HepG2 (cell line): Measurements from ENCODE around the gene CEBPA. TPM values are rescaled to one million over a fixed set of nuclear protein-coding genes. Genes with fewer than 3 reads are reported as not detected.

Experiments used
- HCFC1 ChIP-seq: fragments of 150-350 bp; IDR thresholded peaks from 2 replicates; pipeline ENCODE4 v1.6.1; 2014; ENCODE audit warnings: low read depth, low read length
- KDM5B ChIP-seq: sonication (generic); formaldehyde crosslinking; IDR thresholded peaks from 2 replicates; pipeline ENCODE4 v1.4.0; 2020; ENCODE audit warnings: missing genetic modification reagents, mild to moderate bottlenecking, borderline replicate concordance
- NFATC3 ChIP-seq: sonication (generic); formaldehyde crosslinking; IDR thresholded peaks from 2 replicates; pipeline ENCODE4 v1.5.1; 2020; ENCODE audit warnings: mild to moderate bottlenecking, missing genetic modification reagents
- NFYC ChIP-seq: IDR thresholded peaks from 2 replicates; pipeline ENCODE4 v1.6.1; 2016; ENCODE audit warnings: missing genetic modification reagents, missing compliant biosample characterization
- PAX8 ChIP-seq: sonication (generic); formaldehyde crosslinking; IDR thresholded peaks from 2 replicates; pipeline ENCODE4 v1.8.0; 2022; ENCODE audit warnings: mild to moderate bottlenecking, missing genetic modification reagents, borderline replicate concordance
- POLR2A ChIP-seq, 2 experiments: IDR thresholded peaks; 2 replicates each; pipeline ENCODE4 v1.6.1; 2011; ENCODE audit warnings: low read depth in 2 of 2, low read length in 2 of 2, mild to moderate bottlenecking in 1 of 2, moderate library complexity in 1 of 2; ENCODE audit not compliant: insufficient read depth in 1 of 2
- SCMH1 ChIP-seq: sonication (generic); formaldehyde crosslinking; IDR thresholded peaks from 2 replicates; pipeline ENCODE4 v1.9.0; 2021; ENCODE audit warnings: missing genetic modification reagents, mild to moderate bottlenecking, borderline replicate concordance
- STAG1 ChIP-seq: sonication (generic); formaldehyde crosslinking; IDR thresholded peaks from 2 replicates; pipeline ENCODE4 v1.4.0; 2020; ENCODE audit warnings: missing genetic modification reagents
- TBX3 ChIP-seq: fragments of 450-650 bp; IDR thresholded peaks from 2 replicates; pipeline ENCODE4 v1.6.1; 2017; ENCODE audit warnings: antibody characterized with exemption, mild to moderate bottlenecking, inconsistent platforms, borderline replicate concordance
- ZBTB3 ChIP-seq: sonication (generic); formaldehyde crosslinking; IDR thresholded peaks from 2 replicates; pipeline ENCODE4 v1.4.0; 2020; ENCODE audit warnings: low read depth, mild to moderate bottlenecking, moderate library complexity, missing genetic modification reagents, borderline replicate concordance
- ZNF121 ChIP-seq: sonication (generic); formaldehyde crosslinking; IDR thresholded peaks from 2 replicates; pipeline ENCODE4 v1.5.0; 2020; ENCODE audit warnings: mild to moderate bottlenecking, missing genetic modification reagents
- ZNF225 ChIP-seq: sonication (generic); formaldehyde crosslinking; IDR thresholded peaks from 2 replicates; pipeline ENCODE4 v1.4.0; 2020; ENCODE audit warnings: mild to moderate bottlenecking, missing genetic modification reagents
- ZNF24 ChIP-seq: fragments of 450-650 bp; IDR thresholded peaks from 2 replicates; pipeline ENCODE4 v1.6.1; 2017; ENCODE audit warnings: antibody characterized with exemption, mild to moderate bottlenecking
- ZNF367 ChIP-seq: sonication (generic); formaldehyde crosslinking; IDR thresholded peaks from 2 replicates; pipeline ENCODE4 v1.4.0; 2020; ENCODE audit warnings: missing genetic modification reagents, borderline replicate concordance
- ZNF672 ChIP-seq: sonication (generic); formaldehyde crosslinking; IDR thresholded peaks from 2 replicates; pipeline ENCODE4 v1.8.1; 2022; ENCODE audit warnings: missing genetic modification reagents
- ZNF678 ChIP-seq: sonication (generic); formaldehyde crosslinking; IDR thresholded peaks from 2 replicates; pipeline ENCODE4 v1.4.0; 2020; ENCODE audit warnings: mild to moderate bottlenecking, missing genetic modification reagents
- ZNF747 ChIP-seq: sonication (generic); formaldehyde crosslinking; IDR thresholded peaks from 2 replicates; pipeline ENCODE4 v1.8.1; 2023; ENCODE audit warnings: missing genetic modification reagents, mild to moderate bottlenecking, borderline replicate concordance
- ZNF777 ChIP-seq: sonication (generic); formaldehyde crosslinking; IDR thresholded peaks from 2 replicates; pipeline ENCODE4 v1.4.0; 2020; ENCODE audit warnings: missing genetic modification reagents
- ZNF792 ChIP-seq: IDR thresholded peaks from 2 replicates; pipeline ENCODE4 v1.6.1; 2016
- ZSCAN20 ChIP-seq: sonication (generic); formaldehyde crosslinking; IDR thresholded peaks from 2 replicates; pipeline ENCODE4 v1.4.0; 2020; ENCODE audit warnings: missing genetic modification reagents, mild to moderate bottlenecking, borderline replicate concordance
- ZSCAN30 ChIP-seq: sonication (generic); formaldehyde crosslinking; IDR thresholded peaks from 2 replicates; pipeline ENCODE4 v1.5.0; 2020; ENCODE audit warnings: mild to moderate bottlenecking, missing genetic modification reagents
- polyA plus RNA-seq, 8 experiments: library from polyadenylated mRNA; depleted of rRNA in 3 of 8; stranded (reverse) in 7 of 8; unstranded in 1 of 8; fragments of >200 nt; fragmentation: Illumina TruSeq in 4 of 8; extraction: Trizol in 4 of 8; gene quantifications; 2 replicates each; pipeline versions ENCODE4 v1.2.1 to v1.2.3, GENCODE V29; 2011 to 2016; ENCODE audit warnings: low read depth in 4 of 8, missing spikeins in 1 of 8, mixed read lengths in 1 of 8; ENCODE audit not compliant: insufficient read depth in 1 of 8
- total RNA-seq, 5 experiments: library from RNA; depleted of rRNA; stranded (reverse); fragments of >200 nt; fragmentation: Illumina TruSeq; extraction: Trizol; gene quantifications; 2 replicates each; pipeline ENCODE4 v1.2.3, GENCODE V29; 2016; ENCODE audit warnings: low read depth in 1 of 5
- TF ChIP-seq, protein P1 (sequence below): sonication (generic); formaldehyde crosslinking; IDR thresholded peaks from 2 replicates; pipeline ENCODE4 v1.4.0; 2020; ENCODE audit warnings: mild to moderate bottlenecking, low read depth, missing genetic modification reagents
- TF ChIP-seq, protein P2 (sequence below): fragments of 450-650 bp; IDR thresholded peaks from 2 replicates; pipeline ENCODE4 v1.6.1; 2017; ENCODE audit warnings: mild to moderate bottlenecking
- TF ChIP-seq, protein P3 (sequence below): IDR thresholded peaks from 2 replicates; pipeline ENCODE4 v1.6.1; 2016
- TF ChIP-seq, protein P4 (sequence below): sonication (generic); formaldehyde crosslinking; IDR thresholded peaks from 2 replicates; pipeline ENCODE4 v1.4.0; 2020; ENCODE audit warnings: missing genetic modification reagents

Gene CEBPA
- total and polyA plus RNA-seq, 2 of the 13 experiments (the other 11 are each of a cell fraction or from before 2014, with no cell fraction given): 24.8 to 103 TPM

DNA sequence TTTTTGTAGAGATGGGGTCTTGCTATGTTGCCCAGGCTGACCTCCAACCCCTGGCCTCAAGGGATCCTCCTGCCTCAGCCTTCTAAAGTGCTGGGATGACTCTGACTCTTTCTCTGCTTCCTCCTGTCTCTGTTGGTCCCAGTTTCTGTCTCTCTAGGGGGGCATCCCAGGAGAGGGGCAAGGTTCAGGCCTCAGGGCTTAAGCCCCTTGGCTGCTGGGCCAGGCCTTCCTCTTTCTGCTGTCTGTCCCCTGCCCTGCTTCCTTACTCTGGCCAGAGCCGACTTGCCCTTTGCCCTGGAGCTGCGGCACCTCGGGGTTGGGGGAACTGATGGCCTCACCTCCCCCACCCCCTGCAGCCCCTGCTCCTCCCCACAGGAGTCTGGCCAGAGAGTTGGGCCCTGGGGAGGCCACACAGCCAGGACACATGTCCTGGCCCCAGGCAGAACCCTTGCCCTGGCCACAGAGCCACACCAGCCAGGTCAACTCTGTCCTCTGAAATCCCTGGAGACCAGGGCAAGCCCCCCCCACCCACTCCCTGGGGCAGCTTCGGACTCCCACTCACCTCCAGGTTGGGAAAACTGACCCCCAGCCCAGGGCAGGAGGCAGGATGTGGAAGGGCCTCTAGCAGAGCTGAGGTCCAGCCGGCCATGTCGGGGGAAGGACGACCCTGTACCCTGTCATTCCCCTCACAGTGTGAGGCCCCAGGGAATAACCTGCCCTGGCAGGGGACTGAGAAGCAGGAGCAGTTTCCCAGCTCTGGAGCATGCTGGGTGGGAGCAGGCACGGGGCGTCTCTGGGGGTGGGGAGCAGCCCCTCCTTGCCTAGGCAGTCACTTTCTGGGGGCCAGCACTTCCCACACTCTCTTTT is 23.7 kb downstream of the CEBPA start (continued):
- TF ChIP-seq, protein P1, sequence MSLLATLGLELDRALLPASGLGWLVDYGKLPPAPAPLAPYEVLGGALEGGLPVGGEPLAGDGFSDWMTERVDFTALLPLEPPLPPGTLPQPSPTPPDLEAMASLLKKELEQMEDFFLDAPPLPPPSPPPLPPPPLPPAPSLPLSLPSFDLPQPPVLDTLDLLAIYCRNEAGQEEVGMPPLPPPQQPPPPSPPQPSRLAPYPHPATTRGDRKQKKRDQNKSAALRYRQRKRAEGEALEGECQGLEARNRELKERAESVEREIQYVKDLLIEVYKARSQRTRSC (CRISPR knock-in tag): no peak
- 0 out of 2 replicates have a peak, but pooled peaks have one; percentile 39 for TF ChIP-seq ZNF777 (CRISPR knock-in tag)
- 0 out of 2 replicates have a peak, but pooled peaks have one; percentile 34 for TF ChIP-seq NFYC (CRISPR knock-in tag)
- TF ChIP-seq, protein P2, sequence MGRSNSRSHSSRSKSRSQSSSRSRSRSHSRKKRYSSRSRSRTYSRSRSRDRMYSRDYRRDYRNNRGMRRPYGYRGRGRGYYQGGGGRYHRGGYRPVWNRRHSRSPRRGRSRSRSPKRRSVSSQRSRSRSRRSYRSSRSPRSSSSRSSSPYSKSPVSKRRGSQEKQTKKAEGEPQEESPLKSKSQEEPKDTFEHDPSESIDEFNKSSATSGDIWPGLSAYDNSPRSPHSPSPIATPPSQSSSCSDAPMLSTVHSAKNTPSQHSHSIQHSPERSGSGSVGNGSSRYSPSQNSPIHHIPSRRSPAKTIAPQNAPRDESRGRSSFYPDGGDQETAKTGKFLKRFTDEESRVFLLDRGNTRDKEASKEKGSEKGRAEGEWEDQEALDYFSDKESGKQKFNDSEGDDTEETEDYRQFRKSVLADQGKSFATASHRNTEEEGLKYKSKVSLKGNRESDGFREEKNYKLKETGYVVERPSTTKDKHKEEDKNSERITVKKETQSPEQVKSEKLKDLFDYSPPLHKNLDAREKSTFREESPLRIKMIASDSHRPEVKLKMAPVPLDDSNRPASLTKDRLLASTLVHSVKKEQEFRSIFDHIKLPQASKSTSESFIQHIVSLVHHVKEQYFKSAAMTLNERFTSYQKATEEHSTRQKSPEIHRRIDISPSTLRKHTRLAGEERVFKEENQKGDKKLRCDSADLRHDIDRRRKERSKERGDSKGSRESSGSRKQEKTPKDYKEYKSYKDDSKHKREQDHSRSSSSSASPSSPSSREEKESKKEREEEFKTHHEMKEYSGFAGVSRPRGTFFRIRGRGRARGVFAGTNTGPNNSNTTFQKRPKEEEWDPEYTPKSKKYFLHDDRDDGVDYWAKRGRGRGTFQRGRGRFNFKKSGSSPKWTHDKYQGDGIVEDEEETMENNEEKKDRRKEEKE: no peak
- TF ChIP-seq, protein P3, sequence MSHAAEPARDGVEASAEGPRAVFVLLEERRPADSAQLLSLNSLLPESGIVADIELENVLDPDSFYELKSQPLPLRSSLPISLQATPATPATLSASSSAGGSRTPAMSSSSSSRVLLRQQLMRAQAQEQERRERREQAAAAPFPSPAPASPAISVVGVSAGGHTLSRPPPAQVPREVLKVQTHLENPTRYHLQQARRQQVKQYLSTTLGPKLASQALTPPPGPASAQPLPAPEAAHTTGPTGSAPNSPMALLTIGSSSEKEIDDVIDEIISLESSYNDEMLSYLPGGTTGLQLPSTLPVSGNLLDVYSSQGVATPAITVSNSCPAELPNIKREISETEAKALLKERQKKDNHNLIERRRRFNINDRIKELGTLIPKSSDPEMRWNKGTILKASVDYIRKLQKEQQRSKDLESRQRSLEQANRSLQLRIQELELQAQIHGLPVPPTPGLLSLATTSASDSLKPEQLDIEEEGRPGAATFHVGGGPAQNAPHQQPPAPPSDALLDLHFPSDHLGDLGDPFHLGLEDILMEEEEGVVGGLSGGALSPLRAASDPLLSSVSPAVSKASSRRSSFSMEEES: 0 out of 2 replicates have a peak, but pooled peaks have one; percentile 24
- TF ChIP-seq TBX3: no peak
- peak in 1 of 2 experiments; percentile 68 for TF ChIP-seq POLR2A (IDR thresholded peaks at IDR 0.05; ENCODE audit: insufficient read depth in 1 of 2, low read depth in 2 of 2, low read length in 2 of 2)
- TF ChIP-seq, protein P4, sequence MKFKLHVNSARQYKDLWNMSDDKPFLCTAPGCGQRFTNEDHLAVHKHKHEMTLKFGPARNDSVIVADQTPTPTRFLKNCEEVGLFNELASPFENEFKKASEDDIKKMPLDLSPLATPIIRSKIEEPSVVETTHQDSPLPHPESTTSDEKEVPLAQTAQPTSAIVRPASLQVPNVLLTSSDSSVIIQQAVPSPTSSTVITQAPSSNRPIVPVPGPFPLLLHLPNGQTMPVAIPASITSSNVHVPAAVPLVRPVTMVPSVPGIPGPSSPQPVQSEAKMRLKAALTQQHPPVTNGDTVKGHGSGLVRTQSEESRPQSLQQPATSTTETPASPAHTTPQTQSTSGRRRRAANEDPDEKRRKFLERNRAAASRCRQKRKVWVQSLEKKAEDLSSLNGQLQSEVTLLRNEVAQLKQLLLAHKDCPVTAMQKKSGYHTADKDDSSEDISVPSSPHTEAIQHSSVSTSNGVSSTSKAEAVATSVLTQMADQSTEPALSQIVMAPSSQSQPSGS: 0 out of 2 replicates have a peak, but pooled peaks have one; percentile 25
- no peak for TF ChIP-seq NFATC3 (CRISPR knock-in tag)
- TF ChIP-seq ZNF792 (CRISPR knock-in tag): 0 out of 2 replicates have a peak, but pooled peaks have one; percentile 32
- TF ChIP-seq ZNF672 (CRISPR knock-in tag): no peak
- TF ChIP-seq ZNF225 (CRISPR knock-in tag): no peak
- TF ChIP-seq ZNF747 (CRISPR knock-in tag): peak; percentile 62; the same call in 1 of the 2 replicates
- TF ChIP-seq KDM5B (CRISPR knock-in tag): no peak; the same call in 1 of the 2 replicates
- TF ChIP-seq ZSCAN20 (CRISPR knock-in tag): no peak
- TF ChIP-seq ZNF678 (CRISPR knock-in tag): no peak; the same call in 1 of the 2 replicates
- TF ChIP-seq SCMH1 (CRISPR knock-in tag): no peak
- TF ChIP-seq ZNF367 (CRISPR knock-in tag): no peak
- TF ChIP-seq ZNF121 (CRISPR knock-in tag): peak; percentile 100
- 0 out of 2 replicates have a peak, but pooled peaks have one; percentile 47 for TF ChIP-seq ZBTB3 (CRISPR knock-in tag)
- no peak for TF ChIP-seq ZNF24
- TF ChIP-seq ZSCAN30: no peak
- no peak for TF ChIP-seq HCFC1
- no peak for TF ChIP-seq STAG1
- no peak for TF ChIP-seq PAX8 (CRISPR knock-in tag)
